ENCODE results near the gene GALNT10.

Gene GALNT10

GRCh38 chr5:154207204-154207603, 16.7 kb downstream of the GALNT10 start:
- Histone ChIP-seq H3K9ac (ENCODE audit: low read length) (no peak overlapping the region), H3K27me3 (ENCODE audit: control insufficient read depth in 1 of 2, insufficient read depth in 2 of 2, low read length in 2 of 2) (no peaks in the 10 kb centered on the region), H3K27ac (ENCODE audit: low read depth, low read length) (no peak overlapping the region), H3K9me3 (ENCODE audit: low read length) (no peaks in the 10 kb centered on the region), H3K4me3 (ENCODE audit: low read depth in 1 of 2, low read length in 2 of 2) (no peak overlapping the region), H3K4me1 (ENCODE audit: insufficient read depth, low read length) (no peaks in the 10 kb centered on the region), H3K36me3 (ENCODE audit: insufficient read depth, low read length) (no peaks in the 10 kb centered on the region)

- Histone ChIP-seq H3K4me1 (ENCODE audit: insufficient read depth, low read length) (peaks cover 3% of the 10 kb centered on the region), H3K27me3 (ENCODE audit: control insufficient read depth in 1 of 2, insufficient read depth in 2 of 2, low read length in 2 of 2) (no peaks in the 10 kb centered on the region), H3K36me3 (ENCODE audit: insufficient read depth, low read length) (no peaks in the 10 kb centered on the region)
Measured at GRCh38 chr5:154209591-154210081, 19.1 kb downstream of the GALNT10 start.

GRCh38 chr5:154210163-154210562, 19.6 kb downstream of the GALNT10 start:
- Histone ChIP-seq H3K4me3 (ENCODE audit: low read depth in 1 of 2, low read length in 2 of 2) (no peak overlapping the region), H3K27me3 (ENCODE audit: control insufficient read depth in 1 of 2, insufficient read depth in 2 of 2, low read length in 2 of 2) (no peaks in the 10 kb centered on the region), H3K27ac (ENCODE audit: low read depth, low read length) (no peak overlapping the region), H3K9ac (ENCODE audit: low read length) (no peak overlapping the region), H3K4me1 (ENCODE audit: insufficient read depth, low read length) (peaks cover 5% of the 10 kb centered on the region), H3K9me3 (ENCODE audit: low read length) (no peaks in the 10 kb centered on the region), H3K36me3 (ENCODE audit: insufficient read depth, low read length) (no peaks in the 10 kb centered on the region)

More at GRCh38 chr5:154209591-154210081, 19.1 kb downstream of the GALNT10 start:
- Histone ChIP-seq H3K9me3 (ENCODE audit: low read length) (no peaks in the 10 kb centered on the region), H3K27ac (ENCODE audit: low read depth, low read length) (no peak overlapping the region), H3K9ac (ENCODE audit: low read length) (no peak overlapping the region), H3K4me3 (ENCODE audit: low read depth in 1 of 2, low read length in 2 of 2) (no peak overlapping the region)

GRCh38 chr5:154211641-154212390, 21.3 kb downstream of the GALNT10 start:
- Histone ChIP-seq H3K4me3 (ENCODE audit: low read depth in 1 of 2, low read length in 2 of 2) (no peak overlapping the region), H3K9ac (ENCODE audit: low read length) (no peak overlapping the region), H3K4me1 (ENCODE audit: insufficient read depth, low read length) (peaks cover 8% of the 10 kb centered on the region), H3K27ac (ENCODE audit: low read depth, low read length) (no peak overlapping the region), H3K9me3 (ENCODE audit: low read length) (no peaks in the 10 kb centered on the region), H3K27me3 (ENCODE audit: control insufficient read depth in 1 of 2, insufficient read depth in 2 of 2, low read length in 2 of 2) (no peaks in the 10 kb centered on the region), H3K36me3 (ENCODE audit: insufficient read depth, low read length) (no peaks in the 10 kb centered on the region)

GRCh38 chr5:154213592-154213991, 23.1 kb downstream of the GALNT10 start:
- Histone ChIP-seq H3K36me3 (ENCODE audit: insufficient read depth, low read length) (no peaks in the 10 kb centered on the region), H3K27ac (ENCODE audit: low read depth, low read length) (no peak overlapping the region), H3K27me3 (ENCODE audit: control insufficient read depth in 1 of 2, insufficient read depth in 2 of 2, low read length in 2 of 2) (no peaks in the 10 kb centered on the region), H3K4me3 (ENCODE audit: low read depth in 1 of 2, low read length in 2 of 2) (no peak overlapping the region), H3K9ac (ENCODE audit: low read length) (no peak overlapping the region), H3K9me3 (ENCODE audit: low read length) (no peaks in the 10 kb centered on the region), H3K4me1 (ENCODE audit: insufficient read depth, low read length) (peaks cover 12% of the 10 kb centered on the region)

- H3K4me3 ChIP-seq (ENCODE audit: low read depth in 1 of 2, low read length in 2 of 2): no peak overlapping the region
- H3K36me3 ChIP-seq (ENCODE audit: insufficient read depth, low read length): no peaks in the 10 kb centered on the region
- no peaks in the 10 kb centered on the region for H3K27me3 ChIP-seq (ENCODE audit: control insufficient read depth in 1 of 2, insufficient read depth in 2 of 2, low read length in 2 of 2)
- no peak overlapping the region for H3K9ac ChIP-seq (ENCODE audit: low read length)
- H3K9me3 ChIP-seq (ENCODE audit: low read length): no peaks in the 10 kb centered on the region
- no peak overlapping the region for H3K27ac ChIP-seq (ENCODE audit: low read depth, low read length)
- H3K4me1 ChIP-seq (ENCODE audit: insufficient read depth, low read length): peaks cover 12% of the 10 kb centered on the region
Measured at GRCh38 chr5:154214371-154215106, 24.0 kb downstream of the GALNT10 start.

- no peak overlapping the region for H3K4me3 ChIP-seq (ENCODE audit: low read depth in 1 of 2, low read length in 2 of 2)
- H3K27me3 ChIP-seq (ENCODE audit: control insufficient read depth in 1 of 2, insufficient read depth in 2 of 2, low read length in 2 of 2): no peaks in the 10 kb centered on the region
- no peaks in the 10 kb centered on the region for H3K9me3 ChIP-seq (ENCODE audit: low read length)
- H3K4me1 ChIP-seq (ENCODE audit: insufficient read depth, low read length): peaks cover 16% of the 10 kb centered on the region
- H3K36me3 ChIP-seq (ENCODE audit: insufficient read depth, low read length): no peaks in the 10 kb centered on the region
- no peak overlapping the region for H3K9ac ChIP-seq (ENCODE audit: low read length)
- H3K27ac ChIP-seq (ENCODE audit: low read depth, low read length): no peak overlapping the region
Measured at GRCh38 chr5:154215571-154216325, 25.2 kb downstream of the GALNT10 start.

- no peaks in the 10 kb centered on the region for H3K9me3 ChIP-seq (ENCODE audit: low read length)
- H3K9ac ChIP-seq (ENCODE audit: low read length): no peak overlapping the region
- no peak overlapping the region for H3K27ac ChIP-seq (ENCODE audit: low read depth, low read length)
- H3K4me3 ChIP-seq (ENCODE audit: low read depth in 1 of 2, low read length in 2 of 2): no peak overlapping the region
- H3K27me3 ChIP-seq (ENCODE audit: control insufficient read depth in 1 of 2, insufficient read depth in 2 of 2, low read length in 2 of 2): no peaks in the 10 kb centered on the region
- H3K36me3 ChIP-seq (ENCODE audit: insufficient read depth, low read length): no peaks in the 10 kb centered on the region
- peaks cover 18% of the 10 kb centered on the region for H3K4me1 ChIP-seq (ENCODE audit: insufficient read depth, low read length)
Measured at GRCh38 chr5:154217462-154217861, 26.9 kb downstream of the GALNT10 start.

- Histone ChIP-seq H3K36me3 (ENCODE audit: insufficient read depth, low read length) (no peaks in the 10 kb centered on the region), H3K9me3 (ENCODE audit: low read length) (no peaks in the 10 kb centered on the region), H3K27ac (ENCODE audit: low read depth, low read length) (no peak overlapping the region), H3K4me3 (ENCODE audit: low read depth in 1 of 2, low read length in 2 of 2) (no peak overlapping the region), H3K4me1 (ENCODE audit: insufficient read depth, low read length) (peaks cover 18% of the 10 kb centered on the region), H3K27me3 (ENCODE audit: control insufficient read depth in 1 of 2, insufficient read depth in 2 of 2, low read length in 2 of 2) (no peaks in the 10 kb centered on the region), H3K9ac (ENCODE audit: low read length) (no peak overlapping the region)
Measured at GRCh38 chr5:154218786-154219185, 28.3 kb downstream of the GALNT10 start.

- no peaks in the 10 kb centered on the region for H3K27me3 ChIP-seq (ENCODE audit: control insufficient read depth in 1 of 2, insufficient read depth in 2 of 2, low read length in 2 of 2)
- H3K4me3 ChIP-seq (ENCODE audit: low read depth in 1 of 2, low read length in 2 of 2): no peak overlapping the region
- H3K36me3 ChIP-seq (ENCODE audit: insufficient read depth, low read length): no peaks in the 10 kb centered on the region
- H3K27ac ChIP-seq (ENCODE audit: low read depth, low read length): no peak overlapping the region
- H3K9me3 ChIP-seq (ENCODE audit: low read length): no peaks in the 10 kb centered on the region
- no peak overlapping the region for H3K9ac ChIP-seq (ENCODE audit: low read length)
- peaks cover 13% of the 10 kb centered on the region for H3K4me1 ChIP-seq (ENCODE audit: insufficient read depth, low read length)
Measured at GRCh38 chr5:154220625-154221024, 30.1 kb downstream of the GALNT10 start.

- H3K4me1 ChIP-seq (ENCODE audit: insufficient read depth, low read length): peaks cover 13% of the 10 kb centered on the region
- H3K27ac ChIP-seq (ENCODE audit: low read depth, low read length): no peak overlapping the region
- no peak overlapping the region for H3K4me3 ChIP-seq (ENCODE audit: low read depth in 1 of 2, low read length in 2 of 2)
- H3K27me3 ChIP-seq (ENCODE audit: control insufficient read depth in 1 of 2, insufficient read depth in 2 of 2, low read length in 2 of 2): no peaks in the 10 kb centered on the region
- no peak overlapping the region for H3K9ac ChIP-seq (ENCODE audit: low read length)
- H3K36me3 ChIP-seq (ENCODE audit: insufficient read depth, low read length): no peaks in the 10 kb centered on the region
- H3K9me3 ChIP-seq (ENCODE audit: low read length): no peaks in the 10 kb centered on the region
Measured at GRCh38 chr5:154221371-154221896, 30.9 kb downstream of the GALNT10 start.

All from muscle layer of colon (tissue), 2 donors.